ES-I3 (cell line): Measurements from ENCODE around the gene BSPRY.

Experiments
- H3K36me3 ChIP-seq: 2 replicates; pipeline ENCODE4 v1.6.1; 2013; ENCODE audit warnings: mild to moderate bottlenecking, low read length, control low read depth, moderate library complexity; ENCODE audit not compliant: insufficient read depth
- H3K4me1 ChIP-seq: 2 replicates; pipeline ENCODE4 v1.6.1; 2013; ENCODE audit warnings: mild to moderate bottlenecking, control low read depth, low read length; ENCODE audit not compliant: insufficient read depth
- H3K9ac ChIP-seq: 2 replicates; pipeline ENCODE4 v1.6.1; 2013; ENCODE audit warnings: low read depth, mild to moderate bottlenecking, low read length, moderate library complexity
- H3K9me3 ChIP-seq: 2 replicates; pipeline ENCODE4 v1.6.1; 2013; ENCODE audit warnings: mild to moderate bottlenecking, low read length, moderate library complexity; ENCODE audit not compliant: control insufficient read depth, insufficient read depth

BSPRY gene

DNA sequence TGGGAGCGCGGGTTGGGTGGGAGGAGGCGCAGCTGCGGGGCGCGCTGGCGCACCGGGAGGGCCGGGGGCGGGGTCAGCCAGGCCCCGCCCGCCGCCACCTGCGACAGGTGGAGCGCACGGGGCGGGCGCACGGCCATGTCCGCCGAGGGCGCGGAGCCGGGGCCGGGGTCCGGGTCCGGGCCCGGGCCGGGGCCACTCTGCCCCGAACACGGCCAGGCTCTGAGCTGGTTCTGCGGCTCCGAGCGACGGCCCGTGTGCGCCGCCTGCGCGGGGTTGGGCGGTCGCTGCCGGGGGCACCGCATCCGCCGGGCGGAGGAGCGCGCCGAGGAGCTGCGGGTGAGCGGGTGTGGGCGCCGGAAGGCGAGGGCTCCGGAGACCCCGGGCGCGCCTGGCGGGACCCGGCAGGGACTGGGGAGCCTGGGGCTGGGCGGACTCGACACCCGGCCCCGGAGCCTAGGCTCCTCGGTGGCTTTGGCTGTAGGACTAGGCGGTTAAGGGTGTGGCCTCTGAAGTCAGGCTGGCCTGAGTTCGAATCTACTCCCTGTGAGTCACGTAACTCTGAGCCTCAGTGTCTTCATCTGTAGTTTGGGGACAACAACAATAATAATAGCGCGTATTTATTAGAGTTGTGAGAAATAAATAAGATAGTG lies at the start of gene BSPRY:
TSS of gene BSPRY (plus strand) at position 97 of the 650 bp plus-strand sequence. CDS start at position 136, 39 bp downstream.
- Histone ChIP-seq H3K9ac (peak within 1 kb of the TSS; percentile 59; the same call in 1 of the 2 replicates), H3K9me3 (no peaks in the 10 kb centered on the region), H3K36me3 (no peaks in the 10 kb centered on the region), H3K4me1 (peaks cover 8% of the 10 kb centered on the region)

DNA sequence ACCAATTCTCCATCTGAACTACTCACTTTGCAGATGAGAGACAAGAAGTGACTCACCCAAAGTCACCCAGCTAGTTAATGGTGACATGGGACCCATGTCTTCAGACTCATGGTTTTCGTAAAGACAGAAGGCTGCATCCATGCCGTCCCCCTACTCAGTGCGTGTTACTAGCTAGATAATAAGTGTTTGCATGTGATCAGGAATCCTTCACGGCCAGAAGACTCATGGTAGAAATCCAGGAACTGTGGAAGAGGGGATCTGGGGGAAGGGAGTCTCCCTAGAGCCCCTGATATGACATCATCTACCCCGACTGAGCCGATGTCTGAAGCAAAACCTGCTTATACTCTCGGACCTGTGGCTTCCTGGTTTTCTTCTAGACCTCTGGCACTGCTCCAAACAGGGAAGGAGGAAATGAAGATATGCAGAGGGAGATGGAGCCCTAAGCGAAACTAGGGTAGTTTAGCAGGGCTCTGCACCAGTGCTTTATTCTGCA lies 49.5 kb upstream of the BSPRY start:
- H3K9me3 ChIP-seq = no peaks in the 10 kb centered on the region
- H3K4me1 ChIP-seq = peaks cover 2% of the 10 kb centered on the region; the same call in 1 of the 2 replicates
- no peaks in the 10 kb centered on the region for H3K36me3 ChIP-seq
- H3K9ac ChIP-seq = no peak overlapping the region

DNA sequence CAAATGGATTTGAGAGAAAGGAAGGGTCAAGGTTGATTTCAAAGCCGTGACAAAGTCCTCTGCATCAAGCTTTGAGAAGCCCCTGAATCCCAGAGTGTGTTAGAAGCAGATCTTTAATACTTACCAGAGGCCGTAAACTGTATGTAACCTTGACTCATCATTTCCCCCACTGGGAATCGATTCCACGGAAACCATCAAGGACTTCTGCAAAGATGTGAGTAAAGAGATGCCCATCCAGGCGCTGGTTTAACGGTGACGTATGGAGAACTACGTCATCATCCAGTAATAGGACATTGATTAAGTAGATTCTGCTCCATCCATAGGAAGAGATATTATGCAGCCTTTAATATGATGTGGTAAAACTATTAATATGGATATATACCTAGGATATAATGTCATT lies 47.8 kb upstream of the BSPRY start:
- no peak overlapping the region for H3K9ac ChIP-seq
- H3K36me3 ChIP-seq = no peaks in the 10 kb centered on the region
- H3K9me3 ChIP-seq = no peaks in the 10 kb centered on the region
- peaks cover 2% of the 10 kb centered on the region; the same call in 1 of the 2 replicates for H3K4me1 ChIP-seq

DNA sequence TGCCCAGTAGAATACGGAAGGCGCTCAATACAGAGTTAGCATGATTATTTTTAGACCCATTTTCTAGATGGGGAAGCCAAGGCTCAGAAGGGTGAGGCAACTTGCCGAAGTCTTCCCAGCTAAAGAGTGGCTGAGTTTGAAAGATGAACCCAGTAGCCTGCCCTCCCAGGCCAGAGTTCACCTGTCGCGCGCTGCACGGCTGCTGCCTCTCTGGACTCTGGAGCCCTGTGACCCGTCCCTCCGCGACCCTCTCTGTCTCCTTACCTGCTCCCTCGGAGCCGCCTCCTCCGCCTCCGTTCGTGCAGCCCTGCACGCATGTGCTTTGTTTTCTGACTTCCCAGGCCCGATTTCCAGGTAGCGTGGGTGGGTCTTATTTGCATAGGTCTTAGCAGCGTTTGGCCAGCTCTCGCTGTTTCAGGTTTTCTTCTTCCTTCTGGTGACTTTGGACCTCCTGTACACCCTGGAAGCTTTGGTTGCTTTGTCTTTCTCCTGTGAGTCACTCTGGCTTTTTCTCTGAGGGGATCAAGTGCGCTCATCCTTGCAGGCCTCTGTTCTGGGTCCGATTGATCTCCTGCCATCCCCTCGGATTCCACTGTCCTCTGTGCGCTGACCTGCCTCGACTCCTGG lies 46.4 kb upstream of the BSPRY start, which contains the start of gene RNF183:
TSS of gene RNF183 (minus strand) at position 585 of the 627 bp plus-strand sequence. CDS start 5,192 bp downstream, outside the sequence.
- no peaks in the 10 kb centered on the region for H3K36me3 ChIP-seq
- H3K9me3 ChIP-seq = no peaks in the 10 kb centered on the region
- peaks cover 2% of the 10 kb centered on the region; the same call in 1 of the 2 replicates for H3K4me1 ChIP-seq
- H3K9ac ChIP-seq = no peak within 1 kb of the TSS

DNA sequence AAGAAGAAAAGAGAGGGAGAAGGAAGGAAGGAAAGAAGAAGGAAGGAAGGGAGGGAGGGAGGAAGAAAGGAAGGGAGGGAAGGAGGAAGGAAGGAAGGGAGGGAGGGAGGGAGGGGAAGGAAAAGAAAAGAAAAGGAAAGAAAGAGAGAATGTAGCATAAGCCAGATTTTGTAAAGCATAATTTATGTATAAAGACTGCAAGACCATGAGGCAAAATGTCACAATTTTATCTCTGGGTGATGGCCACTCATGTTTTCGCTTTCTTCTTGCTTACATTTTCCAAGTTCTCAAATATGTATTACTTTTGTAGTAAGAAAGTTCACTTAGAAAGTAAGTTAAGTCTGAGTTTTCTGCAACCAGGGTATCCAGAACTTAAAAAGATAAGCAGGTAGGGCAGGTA lies 42.8 kb upstream of the BSPRY start:
- no peaks in the 10 kb centered on the region for H3K4me1 ChIP-seq
- H3K36me3 ChIP-seq = no peaks in the 10 kb centered on the region
- no peaks in the 10 kb centered on the region for H3K9me3 ChIP-seq
- H3K9ac ChIP-seq = no peak overlapping the region

DNA sequence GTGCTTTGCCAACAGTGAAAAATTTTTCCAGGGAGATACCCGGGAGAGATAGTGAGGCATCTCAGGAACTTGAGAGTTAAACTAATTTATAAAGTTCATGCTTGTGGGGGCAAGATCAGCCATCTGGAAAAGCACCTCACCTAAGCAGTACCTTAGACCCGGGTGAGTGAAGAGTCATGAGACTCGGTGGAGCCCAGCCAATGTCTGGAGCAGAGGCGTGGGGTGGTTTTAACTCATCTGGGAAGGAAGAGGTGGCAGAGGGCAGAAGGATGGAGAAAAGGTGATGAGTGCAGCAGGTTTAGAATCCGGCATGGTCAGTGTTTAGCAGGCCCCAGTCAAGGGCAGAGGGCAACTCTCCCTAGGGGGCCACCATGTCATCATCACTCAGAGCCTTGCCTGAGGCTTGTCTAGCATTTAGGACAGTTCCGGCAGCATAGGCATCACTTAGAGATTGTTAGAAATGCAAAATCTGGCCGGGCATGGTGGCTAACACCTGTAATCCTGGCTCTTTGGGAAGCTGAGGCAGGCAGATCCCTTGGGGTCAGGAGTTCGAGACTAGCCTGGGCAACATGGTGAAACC lies 41.9 kb upstream of the BSPRY start:
- Histone ChIP-seq H3K9ac (no peak overlapping the region), H3K4me1 (no peaks in the 10 kb centered on the region), H3K36me3 (no peaks in the 10 kb centered on the region), H3K9me3 (no peaks in the 10 kb centered on the region)

DNA sequence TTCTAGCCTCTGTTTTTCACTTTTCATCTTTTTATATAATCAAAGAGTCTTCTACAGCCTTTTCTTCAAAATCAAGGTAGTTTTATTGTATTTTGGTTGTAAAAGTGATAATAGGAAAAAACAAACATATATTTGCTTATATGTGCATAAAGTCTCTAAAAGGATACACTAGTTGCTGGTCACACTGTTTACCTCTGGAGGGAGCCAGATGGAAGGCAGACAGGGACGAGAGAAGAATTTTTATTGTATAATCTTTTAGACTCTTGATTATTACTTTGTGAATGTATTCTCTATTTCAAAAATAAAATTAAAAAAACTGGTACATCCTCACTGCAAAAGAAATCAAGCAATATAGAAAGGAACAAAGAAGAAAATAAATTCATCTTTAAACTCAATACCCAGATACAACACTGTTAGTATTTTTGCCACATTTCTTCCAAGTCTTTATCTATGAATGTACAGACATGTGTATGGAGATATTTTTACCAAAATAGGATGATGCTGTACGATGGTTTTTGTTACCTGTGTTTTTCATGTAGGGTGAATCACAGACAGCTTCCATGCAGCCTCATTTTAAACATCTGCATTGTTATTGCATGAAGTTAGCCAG lies 40.0 kb upstream of the BSPRY start:
- H3K9ac ChIP-seq = no peak overlapping the region
- H3K9me3 ChIP-seq = no peaks in the 10 kb centered on the region
- H3K4me1 ChIP-seq = no peaks in the 10 kb centered on the region
- no peaks in the 10 kb centered on the region for H3K36me3 ChIP-seq

DNA sequence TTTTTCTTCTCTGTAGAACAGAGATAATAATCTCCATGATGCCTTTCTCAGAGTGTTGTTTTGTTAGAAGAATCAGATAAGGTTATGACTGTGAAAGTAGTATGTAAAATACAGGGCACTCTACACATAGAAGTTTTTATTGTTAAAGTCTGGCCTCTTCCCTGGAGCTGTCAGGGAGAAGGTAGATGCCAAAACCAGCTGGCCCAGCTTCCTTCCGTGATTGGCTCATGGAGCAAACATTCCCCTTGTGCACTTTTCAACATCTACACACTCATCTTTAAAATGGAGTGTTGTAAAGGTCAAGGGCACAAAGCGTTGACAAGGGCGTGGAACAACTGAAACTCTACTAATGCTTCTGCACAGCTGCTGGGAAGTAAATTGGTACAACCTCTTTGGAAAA lies 38.8 kb upstream of the BSPRY start:
- H3K9ac ChIP-seq = no peak overlapping the region
- no peaks in the 10 kb centered on the region for H3K9me3 ChIP-seq
- no peaks in the 10 kb centered on the region for H3K4me1 ChIP-seq
- no peaks in the 10 kb centered on the region for H3K36me3 ChIP-seq

DNA sequence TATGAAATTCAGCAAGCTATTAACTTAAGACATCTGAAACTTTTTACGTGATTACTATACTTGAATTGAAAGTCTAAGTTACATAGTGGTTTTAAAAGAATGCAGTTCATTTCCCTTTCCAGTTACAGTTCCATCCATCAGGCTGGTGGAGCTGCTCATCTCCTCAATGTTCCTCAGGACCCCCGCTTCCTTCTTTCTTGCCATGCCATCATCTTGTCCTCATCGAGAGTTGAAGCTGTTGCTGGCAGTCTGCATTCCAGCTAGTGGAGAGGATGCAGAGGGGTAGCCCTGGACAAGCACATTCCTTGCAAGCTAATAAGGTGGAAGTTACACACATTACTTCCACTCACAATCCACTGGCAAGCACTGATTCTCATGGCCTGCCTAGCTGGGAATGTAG lies 37.4 kb upstream of the BSPRY start:
- no peaks in the 10 kb centered on the region for H3K9me3 ChIP-seq
- no peaks in the 10 kb centered on the region for H3K36me3 ChIP-seq

DNA sequence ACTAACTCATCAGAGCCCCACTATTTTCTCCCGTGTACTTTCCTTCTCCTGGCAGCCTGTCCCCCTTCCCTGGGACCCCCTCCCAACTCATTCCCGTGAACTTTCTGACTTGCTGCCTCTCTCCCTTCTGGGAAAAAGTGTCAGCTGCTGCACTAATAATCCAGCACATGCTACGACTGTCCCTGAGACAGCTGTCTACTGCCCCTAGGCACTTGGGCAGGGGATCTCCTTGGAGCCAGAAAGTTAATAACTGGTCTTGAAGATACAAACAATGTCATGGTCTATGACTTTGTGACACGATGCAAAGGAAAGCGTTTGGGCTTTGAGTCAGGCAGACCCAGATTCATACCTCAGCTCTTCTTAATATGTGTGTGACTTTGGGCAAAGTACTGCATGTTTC lies 36.1 kb upstream of the BSPRY start:
- Histone ChIP-seq H3K9ac (no peak overlapping the region), H3K9me3 (no peaks in the 10 kb centered on the region)

More for the DNA sequence above, 37.4 kb upstream of the BSPRY start:
- H3K4me1 ChIP-seq = no peaks in the 10 kb centered on the region
- no peak overlapping the region for H3K9ac ChIP-seq

DNA sequence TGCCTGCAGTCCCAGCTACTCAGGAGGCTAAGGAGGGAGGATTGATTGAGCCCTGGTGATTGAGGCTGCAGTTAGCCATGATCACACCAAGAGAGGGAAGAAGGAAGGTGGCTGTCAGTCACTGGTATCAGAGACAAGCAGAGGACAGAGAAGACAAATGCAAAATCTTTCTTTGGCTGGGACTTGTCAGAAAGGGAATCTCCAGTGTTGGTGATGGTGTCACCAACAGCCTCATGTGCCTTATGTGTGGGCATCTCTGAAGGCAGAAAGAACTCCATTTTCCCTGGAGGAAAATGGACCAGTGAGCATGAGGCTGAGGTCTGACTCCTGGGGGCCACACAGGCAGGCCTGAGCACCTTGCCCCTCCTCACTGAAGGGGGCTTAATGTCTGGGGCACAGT lies 34.1 kb upstream of the BSPRY start:
- no peak overlapping the region for H3K9ac ChIP-seq
- no peaks in the 10 kb centered on the region for H3K9me3 ChIP-seq
- no peaks in the 10 kb centered on the region for H3K36me3 ChIP-seq
- H3K4me1 ChIP-seq = no peaks in the 10 kb centered on the region

More for the DNA sequence above, 36.1 kb upstream of the BSPRY start:
- Histone ChIP-seq H3K36me3 (no peaks in the 10 kb centered on the region), H3K4me1 (no peaks in the 10 kb centered on the region)

DNA sequence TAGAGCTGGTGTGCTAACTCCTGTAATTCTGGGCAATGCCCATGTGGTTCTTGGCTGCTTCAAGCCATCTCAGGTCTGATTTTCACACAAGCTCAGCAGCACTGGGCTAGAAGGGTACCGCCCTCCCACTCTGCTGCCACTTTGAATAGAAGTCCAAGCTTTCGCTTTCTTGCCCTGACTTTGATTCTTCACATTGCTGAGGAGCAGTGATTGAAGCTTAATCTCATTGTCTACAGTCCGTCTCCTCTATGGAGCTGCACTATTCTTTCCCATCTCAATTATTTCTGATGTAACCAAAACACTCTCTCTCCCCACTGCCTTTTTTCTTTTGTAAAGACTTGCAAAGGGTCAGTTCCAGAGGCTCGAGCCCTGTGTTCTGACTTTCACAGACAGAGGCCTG lies 33.3 kb upstream of the BSPRY start:
- H3K4me1 ChIP-seq = no peaks in the 10 kb centered on the region

DNA sequence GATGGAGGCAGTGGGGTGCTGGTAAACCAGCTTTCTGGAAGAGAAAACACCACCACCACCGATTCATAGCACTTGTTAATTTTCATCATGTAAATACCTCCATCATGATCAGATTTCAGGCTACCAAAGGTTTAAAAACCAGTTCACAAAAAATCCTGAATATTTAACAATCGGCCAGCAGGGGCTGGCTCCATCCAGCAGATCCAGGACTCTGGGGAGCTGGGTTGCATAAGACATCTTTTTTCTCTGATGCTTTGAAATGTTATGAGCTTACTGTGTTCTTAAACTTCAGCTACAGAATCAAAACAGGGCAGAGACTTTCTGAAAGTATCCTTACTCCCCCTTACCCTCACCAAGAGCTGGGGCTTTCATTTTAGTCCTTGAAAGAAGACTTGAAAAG lies 31.6 kb upstream of the BSPRY start:
- Histone ChIP-seq H3K9me3 (no peaks in the 10 kb centered on the region), H3K36me3 (no peaks in the 10 kb centered on the region), H3K4me1 (no peaks in the 10 kb centered on the region), H3K9ac (no peak overlapping the region)

More for the DNA sequence above, 33.3 kb upstream of the BSPRY start:
- Histone ChIP-seq H3K9me3 (no peaks in the 10 kb centered on the region), H3K9ac (no peak overlapping the region), H3K36me3 (no peaks in the 10 kb centered on the region)

DNA sequence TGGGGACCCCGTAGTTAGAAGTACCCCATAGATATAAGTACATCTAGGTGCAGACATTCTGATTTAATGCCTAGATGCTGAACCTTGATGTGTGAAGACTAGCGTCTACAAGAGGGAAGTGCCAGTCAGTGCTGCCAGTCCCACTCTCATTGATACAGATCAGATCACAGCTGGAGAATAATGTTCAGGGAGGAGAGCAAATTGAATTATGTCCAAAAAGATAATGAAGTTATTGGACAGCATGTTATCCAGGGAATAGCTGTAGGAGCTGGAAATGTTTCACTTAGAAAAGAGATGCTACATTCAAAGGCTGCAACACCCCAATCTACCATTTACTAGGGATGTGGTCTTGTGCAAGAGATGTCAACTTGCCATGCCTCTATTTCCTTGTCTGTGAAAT lies 30.3 kb upstream of the BSPRY start:
- no peaks in the 10 kb centered on the region for H3K36me3 ChIP-seq
- no peaks in the 10 kb centered on the region for H3K9me3 ChIP-seq
- H3K4me1 ChIP-seq = no peaks in the 10 kb centered on the region
- no peak overlapping the region for H3K9ac ChIP-seq
